ENCODE measurements around the gene GRB7.

The GRB7 gene

DNA sequence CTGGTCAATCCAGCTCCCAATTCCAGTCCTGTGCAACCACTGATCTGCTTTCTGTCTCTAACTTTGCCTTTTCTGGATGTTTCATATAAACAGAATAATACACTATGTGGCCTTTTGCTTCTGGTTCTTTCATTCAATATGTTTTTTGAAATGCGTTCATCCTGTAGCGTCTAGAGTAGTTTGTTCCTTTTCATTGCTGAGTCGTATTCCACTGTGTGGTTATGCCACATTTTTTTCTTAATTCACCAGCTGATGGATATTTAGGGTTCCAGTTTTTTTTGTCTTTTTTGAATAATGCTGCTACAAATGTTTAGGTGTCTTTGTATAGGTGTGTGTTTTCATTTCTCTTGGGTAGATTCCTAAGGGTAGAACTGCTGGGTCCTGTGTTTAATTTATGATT is 5.2 kb upstream of the GRB7 start:
- no peak for ATAC-seq (ENCODE audit: low read depth)
- Mint-ChIP-seq H3K27ac (no peak overlapping the region), H3K9me3 (no peaks in the 10 kb centered on the region), H3K4me1 (peaks cover 17% of the 10 kb centered on the region), H3K36me3 (peaks cover 8% of the 10 kb centered on the region), H3K27me3 (peaks cover 5% of the 10 kb centered on the region), H3K4me3 (peak overlapping the region; percentile 43)
- DNase-seq (ENCODE audit: low spot score in 2 of 2) = no peak

DNA sequence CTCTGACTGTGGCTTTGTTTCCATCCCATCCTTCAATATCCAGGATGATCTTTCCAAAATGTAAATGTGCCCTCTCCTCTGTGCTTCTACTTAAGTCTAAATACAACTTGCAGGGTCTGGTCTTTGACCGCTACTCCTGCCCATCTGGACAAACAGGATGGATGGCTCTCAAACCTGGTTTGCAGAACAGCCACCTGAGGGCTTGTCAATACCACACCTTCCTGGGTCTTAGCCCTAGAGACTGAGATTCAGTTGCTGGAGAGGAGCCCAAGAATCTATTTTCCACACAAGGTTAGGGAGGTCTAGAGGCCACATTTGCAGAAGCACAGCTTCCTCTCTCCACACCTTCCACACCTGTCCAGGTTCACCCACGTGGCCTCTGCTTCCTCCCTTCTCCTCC is 1.9 kb upstream of the GRB7 start:
- no peak for DNase-seq (ENCODE audit: low spot score in 2 of 2)
- H3K9me3 Mint-ChIP-seq = no peaks in the 10 kb centered on the region
- peaks cover 22% of the 10 kb centered on the region for H3K4me1 Mint-ChIP-seq
- ATAC-seq (ENCODE audit: low read depth) = no peak
- no peak overlapping the region for H3K27ac Mint-ChIP-seq
- peaks cover 20% of the 10 kb centered on the region for H3K27me3 Mint-ChIP-seq
- peaks cover 2% of the 10 kb centered on the region for H3K36me3 Mint-ChIP-seq
- H3K4me3 Mint-ChIP-seq = no peak overlapping the region

DNA sequence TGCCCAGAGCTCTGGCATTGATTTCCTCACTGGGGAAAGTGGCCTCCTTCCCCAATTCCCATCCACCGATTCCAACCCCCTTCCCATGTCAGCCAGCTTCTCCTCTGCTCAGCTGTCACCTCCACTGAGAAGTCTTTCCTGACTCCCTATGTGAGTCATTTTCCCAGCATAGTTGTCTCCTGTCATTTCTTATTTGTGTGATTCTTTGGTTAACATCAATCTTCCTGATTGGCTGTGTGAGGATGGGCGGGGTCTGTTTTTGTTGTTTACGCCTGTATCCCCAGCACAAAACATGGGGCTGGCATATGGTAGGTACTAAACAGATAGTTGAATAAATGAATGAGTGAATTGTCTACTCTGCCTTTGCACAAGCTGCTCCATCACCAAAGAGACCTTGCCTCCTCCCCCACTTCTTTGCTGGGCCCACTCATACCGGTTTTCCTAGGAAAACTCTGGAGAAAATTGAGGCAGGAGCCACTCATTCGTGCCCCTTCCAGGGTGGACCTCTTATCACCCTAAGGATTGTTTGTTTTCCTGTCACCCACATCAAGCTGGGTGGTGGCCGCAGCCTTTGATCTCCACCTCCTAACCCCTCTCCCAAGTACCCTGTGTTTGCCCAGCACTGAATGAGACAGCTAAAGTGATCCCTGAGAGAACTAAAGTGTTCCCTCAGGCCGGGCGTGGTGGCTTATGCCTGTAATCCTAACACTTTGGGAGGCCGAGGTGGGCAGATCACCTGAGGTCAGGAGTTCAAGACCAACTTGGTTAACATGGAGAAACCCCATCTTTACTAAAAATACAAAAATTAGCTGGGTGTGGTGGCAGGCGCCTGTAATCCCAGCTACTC is 1.2 kb upstream of the GRB7 start:
- DNase-seq (ENCODE audit: low spot score in 2 of 2) (no peak), ATAC-seq (ENCODE audit: low read depth) (no peak)
- Mint-ChIP-seq H3K36me3 (peaks cover 2% of the 10 kb centered on the region), H3K27me3 (peaks cover 22% of the 10 kb centered on the region), H3K27ac (no peak overlapping the region), H3K4me1 (peaks cover 24% of the 10 kb centered on the region), H3K9me3 (no peaks in the 10 kb centered on the region), H3K4me3 (no peak overlapping the region)

DNA sequence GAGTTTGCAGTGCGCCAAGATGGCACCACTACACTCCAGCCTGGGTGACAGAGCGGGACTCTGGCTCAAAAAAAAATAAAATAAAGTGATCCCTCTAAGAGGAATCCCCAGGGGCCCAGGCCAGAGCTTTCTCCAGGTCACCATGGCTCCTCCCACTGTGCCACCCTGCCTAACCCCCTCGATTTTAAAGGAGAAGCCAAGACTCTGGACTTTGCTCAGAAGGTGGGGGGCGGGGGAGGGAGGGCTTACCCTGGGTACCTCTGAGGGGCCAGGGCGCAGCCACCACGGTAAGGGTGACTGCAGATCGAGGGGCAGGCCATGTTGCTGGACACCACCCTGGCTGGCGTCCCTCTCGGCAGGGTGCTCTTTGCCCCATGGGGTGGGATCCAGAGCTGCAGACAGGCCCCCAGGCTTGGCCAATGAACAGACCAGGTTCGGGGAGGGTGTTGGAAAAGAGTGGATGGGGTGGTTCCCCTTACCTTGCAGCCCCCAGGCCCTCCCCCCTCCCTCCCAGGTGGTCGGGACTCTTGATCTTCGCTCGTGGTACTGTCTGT is 455 bp upstream of the GRB7 start:
- Mint-ChIP-seq H3K36me3 (peaks cover 2% of the 10 kb centered on the region), H3K9me3 (no peaks in the 10 kb centered on the region), H3K4me1 (peaks cover 24% of the 10 kb centered on the region), H3K27ac (no peak overlapping the region), H3K27me3 (peaks cover 22% of the 10 kb centered on the region), H3K4me3 (no peak overlapping the region)
- DNase-seq (ENCODE audit: low spot score in 2 of 2) (no peak), ATAC-seq (ENCODE audit: low read depth) (no peak)

DNA sequence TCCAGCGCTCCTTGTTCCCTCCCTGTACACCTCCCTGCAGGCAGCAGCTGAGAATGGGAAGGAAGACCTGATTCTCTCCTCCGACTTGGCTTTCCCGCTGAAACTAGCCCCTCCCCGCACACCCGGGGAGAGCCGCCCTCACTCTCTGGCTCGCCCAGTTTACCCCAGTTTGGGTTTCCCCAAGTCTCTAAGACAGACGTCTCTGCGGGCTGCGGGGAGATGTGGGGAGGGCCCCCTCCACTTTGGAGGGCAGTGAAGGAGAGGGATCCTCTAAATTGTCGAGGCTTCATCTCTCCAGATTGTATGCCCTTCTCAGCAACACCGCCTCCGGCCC is 797 bp downstream of the GRB7 start:
- peaks cover 24% of the 10 kb centered on the region for H3K4me1 Mint-ChIP-seq
- peak overlapping the region; percentile 88 for H3K4me3 Mint-ChIP-seq
- peak; percentile 29 to 41 for DNase-seq (ENCODE audit: low spot score in 2 of 2)
- H3K27ac Mint-ChIP-seq = peak overlapping the region; percentile 78
- H3K36me3 Mint-ChIP-seq = peaks cover 2% of the 10 kb centered on the region
- peak; percentile 97 for ATAC-seq (ENCODE audit: low read depth)
- no peaks in the 10 kb centered on the region for H3K9me3 Mint-ChIP-seq
- peaks cover 25% of the 10 kb centered on the region for H3K27me3 Mint-ChIP-seq

DNA sequence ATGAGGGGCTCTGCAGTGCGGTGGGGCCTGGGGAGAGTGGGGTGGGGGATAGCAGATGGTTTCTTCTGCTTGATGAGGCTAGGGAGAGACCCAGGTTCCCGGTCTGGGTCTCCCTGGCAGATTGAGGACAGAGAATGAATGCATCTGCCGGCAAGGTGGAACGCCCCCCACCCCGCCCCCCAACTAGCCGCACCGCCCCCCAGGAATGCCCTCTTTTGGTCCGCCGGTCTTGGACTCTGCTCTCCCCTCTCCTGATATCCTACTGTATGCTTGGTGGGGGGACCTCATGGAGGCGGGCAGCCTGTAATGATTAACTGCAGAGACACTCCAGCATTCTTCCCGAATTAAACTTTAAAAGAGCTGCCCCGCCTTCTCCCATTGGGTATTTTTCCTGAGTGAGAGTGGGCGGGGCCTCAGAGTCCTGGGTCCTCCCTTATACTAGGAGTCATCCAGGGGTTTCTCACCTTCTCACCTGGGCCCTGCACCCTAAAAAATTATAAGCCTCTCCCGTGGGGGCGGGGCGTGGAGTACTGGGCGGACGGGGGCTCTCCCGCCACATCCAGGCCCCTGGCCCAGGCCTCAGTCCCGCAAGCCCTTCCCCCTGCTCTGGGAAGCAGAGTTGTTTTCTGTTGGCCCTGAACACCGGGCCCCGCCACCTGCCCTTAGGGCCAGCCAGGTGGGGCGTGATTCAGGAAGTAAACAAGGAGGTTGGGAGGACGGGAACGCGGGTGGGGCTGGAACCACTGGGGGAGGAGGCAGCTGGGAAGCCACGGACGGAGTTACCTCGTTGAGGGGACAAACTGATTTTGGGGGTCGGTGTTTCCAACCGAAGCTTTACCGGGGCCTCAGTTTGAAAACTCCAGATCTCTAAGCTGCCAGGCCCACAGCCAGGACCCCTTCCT is 1.5 kb downstream of the GRB7 start:
- Mint-ChIP-seq H3K4me1 (peaks cover 24% of the 10 kb centered on the region), H3K4me3 (peak overlapping the region; percentile 88), H3K27ac (no peak overlapping the region), H3K27me3 (peaks cover 28% of the 10 kb centered on the region), H3K9me3 (no peaks in the 10 kb centered on the region), H3K36me3 (peaks cover 2% of the 10 kb centered on the region)
- DNase-seq (ENCODE audit: low spot score in 2 of 2) (no peak), ATAC-seq (ENCODE audit: low read depth) (peak; percentile 8)

DNA sequence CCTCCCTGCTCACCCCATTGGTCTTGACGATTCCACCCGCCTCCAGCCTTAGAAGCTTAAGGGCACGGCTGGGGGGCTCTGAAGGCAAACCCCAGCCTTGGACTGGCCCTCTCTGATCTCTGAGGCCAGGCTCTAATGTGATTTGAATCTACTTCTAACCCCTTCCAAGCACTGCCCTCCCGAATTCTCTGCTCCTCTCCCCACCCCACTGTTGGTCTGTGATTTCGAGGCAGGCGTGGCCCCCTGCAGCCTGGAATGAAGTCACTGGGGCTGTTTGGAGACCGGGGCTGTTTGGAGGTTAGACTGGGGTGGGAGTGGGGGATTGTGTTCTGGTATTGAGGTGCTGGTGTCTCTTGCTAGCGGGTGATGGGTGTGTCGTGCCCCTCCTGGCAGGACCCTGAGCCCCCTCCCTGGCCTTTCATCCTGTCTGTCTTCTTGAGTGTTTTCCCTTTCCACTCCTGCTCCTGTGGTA is 2.2 kb downstream of the GRB7 start:
- no peak for DNase-seq (ENCODE audit: low spot score in 2 of 2)
- Mint-ChIP-seq H3K4me3 (peak overlapping the region; percentile 25), H3K27me3 (peaks cover 30% of the 10 kb centered on the region), H3K36me3 (peaks cover 2% of the 10 kb centered on the region), H3K27ac (no peak overlapping the region), H3K4me1 (peaks cover 24% of the 10 kb centered on the region), H3K9me3 (no peaks in the 10 kb centered on the region)
- ATAC-seq (ENCODE audit: low read depth) = no peak

DNA sequence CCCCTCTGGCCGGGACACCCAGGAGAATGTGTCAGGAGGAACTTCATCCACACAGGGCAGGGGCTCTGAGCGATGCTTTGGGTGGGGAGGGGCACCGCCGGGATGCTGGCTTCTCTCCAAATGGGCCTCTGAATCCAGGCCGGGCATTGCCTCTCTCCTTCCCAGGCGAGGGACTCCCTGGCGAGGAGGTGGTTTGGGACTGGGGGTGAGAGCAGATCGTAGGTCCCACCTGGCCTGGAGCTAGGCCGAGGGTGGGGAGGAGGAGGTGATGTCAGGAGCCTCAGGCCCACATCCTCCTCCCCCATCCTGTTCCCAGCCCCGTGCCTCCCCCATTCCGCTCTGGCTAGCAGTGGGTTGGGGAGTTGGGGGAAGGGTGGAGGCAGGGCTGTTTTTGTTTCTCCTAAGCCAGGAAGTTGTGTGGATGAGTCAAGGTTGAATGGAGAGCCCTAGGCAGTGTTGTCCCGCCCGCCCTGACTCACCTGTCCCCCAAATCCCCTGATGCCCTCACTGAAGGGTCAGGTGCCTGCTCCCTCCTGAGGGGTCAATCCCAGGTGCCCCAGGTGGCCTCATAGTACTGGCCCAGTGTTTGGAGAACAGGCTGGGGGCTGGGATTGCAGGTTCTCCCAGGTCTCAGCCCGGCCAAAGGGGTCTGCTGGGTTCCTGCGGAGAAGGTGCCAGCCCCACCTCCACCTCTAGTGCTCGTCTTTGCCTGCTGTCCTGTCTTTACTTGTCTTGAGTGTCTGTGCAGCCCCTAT is 2.8 kb downstream of the GRB7 start:
- Mint-ChIP-seq H3K4me1 (peaks cover 24% of the 10 kb centered on the region), H3K36me3 (peaks cover 2% of the 10 kb centered on the region), H3K4me3 (no peak overlapping the region), H3K27me3 (peaks cover 30% of the 10 kb centered on the region), H3K27ac (no peak overlapping the region), H3K9me3 (no peaks in the 10 kb centered on the region)
- no peak for DNase-seq (ENCODE audit: low spot score in 2 of 2)
- ATAC-seq (ENCODE audit: low read depth) = no peak

DNA sequence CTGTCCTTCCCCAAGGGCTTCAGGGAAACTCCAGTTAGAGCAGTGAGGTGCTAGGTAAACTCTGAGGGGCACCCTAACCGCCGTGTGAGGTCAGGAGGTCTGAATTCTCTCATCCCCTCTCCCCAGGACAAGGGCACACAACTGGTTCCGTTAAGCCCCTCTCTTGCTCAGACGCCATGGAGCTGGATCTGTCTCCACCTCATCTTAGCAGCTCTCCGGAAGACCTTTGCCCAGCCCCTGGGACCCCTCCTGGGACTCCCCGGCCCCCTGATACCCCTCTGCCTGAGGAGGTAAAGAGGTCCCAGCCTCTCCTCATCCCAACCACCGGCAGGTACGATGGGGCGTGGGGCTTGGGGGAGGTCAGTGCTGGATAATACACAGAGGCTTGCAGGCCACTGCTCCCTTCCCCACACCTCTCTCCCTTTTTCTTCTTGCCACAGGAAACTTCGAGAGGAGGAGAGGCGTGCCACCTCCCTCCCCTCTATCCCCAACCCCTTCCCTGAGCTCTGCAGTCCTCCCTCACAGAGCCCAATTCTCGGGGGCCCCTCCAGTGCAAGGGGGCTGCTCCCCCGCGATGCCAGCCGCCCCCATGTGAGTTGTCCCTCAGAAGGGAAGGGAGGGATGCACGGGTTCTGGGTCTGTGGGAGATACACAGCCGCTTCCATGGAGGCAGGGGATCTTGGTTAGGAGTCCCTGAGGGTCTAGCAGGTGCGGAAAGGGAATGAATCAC is 4.6 kb downstream of the GRB7 start:
- DNase-seq (ENCODE audit: low spot score in 2 of 2) (no peak), ATAC-seq (ENCODE audit: low read depth) (no peak)
- no peak overlapping the region for H3K4me3 Mint-ChIP-seq

DNA sequence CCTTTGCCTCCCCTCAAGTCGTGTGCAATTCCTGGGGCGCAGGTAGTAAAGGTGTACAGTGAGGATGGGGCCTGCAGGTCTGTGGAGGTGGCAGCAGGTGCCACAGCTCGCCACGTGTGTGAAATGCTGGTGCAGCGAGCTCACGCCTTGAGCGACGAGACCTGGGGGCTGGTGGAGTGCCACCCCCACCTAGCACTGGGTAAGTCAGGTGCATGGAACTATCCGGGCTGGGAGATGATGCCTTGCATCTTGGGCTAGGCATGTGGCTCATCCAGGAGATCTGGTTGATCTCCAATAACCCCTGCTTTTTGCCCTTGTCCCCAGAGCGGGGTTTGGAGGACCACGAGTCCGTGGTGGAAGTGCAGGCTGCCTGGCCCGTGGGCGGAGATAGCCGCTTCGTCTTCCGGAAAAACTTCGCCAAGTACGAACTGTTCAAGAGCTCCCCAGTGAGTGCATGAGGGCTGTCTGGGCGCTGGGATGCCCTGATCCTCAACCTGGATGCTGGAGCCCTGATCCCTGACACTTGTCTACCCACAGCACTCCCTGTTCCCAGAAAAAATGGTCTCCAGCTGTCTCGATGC is 5.2 kb downstream of the GRB7 start:
- no peak overlapping the region for H3K4me3 Mint-ChIP-seq
- peaks cover 17% of the 10 kb centered on the region for H3K4me1 Mint-ChIP-seq
- no peak for DNase-seq (ENCODE audit: low spot score in 2 of 2)
- ATAC-seq (ENCODE audit: low read depth) = no peak
- peaks cover 2% of the 10 kb centered on the region for H3K36me3 Mint-ChIP-seq
- peaks cover 22% of the 10 kb centered on the region for H3K27me3 Mint-ChIP-seq
- H3K9me3 Mint-ChIP-seq = no peaks in the 10 kb centered on the region
- no peak overlapping the region for H3K27ac Mint-ChIP-seq

More for the DNA sequence above, 4.6 kb downstream of the GRB7 start:
- H3K4me1 Mint-ChIP-seq = peaks cover 20% of the 10 kb centered on the region
- peaks cover 2% of the 10 kb centered on the region for H3K36me3 Mint-ChIP-seq
- H3K9me3 Mint-ChIP-seq = no peaks in the 10 kb centered on the region
- peaks cover 25% of the 10 kb centered on the region for H3K27me3 Mint-ChIP-seq
- no peak overlapping the region for H3K27ac Mint-ChIP-seq

DNA sequence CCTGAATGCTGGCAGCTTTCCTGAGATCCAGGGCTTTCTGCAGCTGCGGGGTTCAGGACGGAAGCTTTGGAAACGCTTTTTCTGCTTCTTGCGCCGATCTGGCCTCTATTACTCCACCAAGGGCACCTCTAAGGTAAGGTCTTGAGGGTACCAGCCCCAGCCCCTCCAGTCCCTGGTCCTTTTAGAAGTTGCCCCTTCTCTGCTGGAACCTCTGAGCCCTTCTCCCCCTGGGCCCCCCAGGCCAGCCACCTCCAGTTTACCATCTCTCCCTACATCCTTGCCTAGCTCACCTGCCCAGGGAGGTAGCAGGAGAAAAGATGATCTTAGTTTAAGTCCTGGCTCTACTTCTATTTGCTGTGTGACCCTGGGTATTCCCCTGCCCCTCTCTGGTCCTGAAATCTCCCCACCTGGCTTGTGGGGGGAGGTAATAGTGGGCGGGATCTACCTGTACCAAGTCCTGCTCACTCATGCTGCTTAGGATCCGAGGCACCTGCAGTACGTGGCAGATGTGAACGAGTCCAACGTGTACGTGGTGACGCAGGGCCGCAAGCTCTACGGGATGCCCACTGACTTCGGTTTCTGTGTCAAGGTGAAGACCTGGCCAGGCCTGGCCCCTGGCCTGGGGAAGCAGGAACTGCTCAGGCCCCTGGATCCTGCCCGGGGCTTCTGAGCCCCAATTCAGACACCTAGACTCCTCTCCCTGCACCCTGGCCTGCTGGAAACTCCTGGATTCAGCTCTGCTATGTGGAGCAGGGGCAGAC is 6.5 kb downstream of the GRB7 start:
- no peak overlapping the region for H3K27ac Mint-ChIP-seq
- H3K4me3 Mint-ChIP-seq = no peak overlapping the region
- peaks cover 9% of the 10 kb centered on the region for H3K4me1 Mint-ChIP-seq
- no peaks in the 10 kb centered on the region for H3K36me3 Mint-ChIP-seq
- DNase-seq (ENCODE audit: low spot score in 2 of 2) = no peak
- H3K9me3 Mint-ChIP-seq = no peaks in the 10 kb centered on the region
- no peak for ATAC-seq (ENCODE audit: low read depth)
- peaks cover 16% of the 10 kb centered on the region for H3K27me3 Mint-ChIP-seq

DNA sequence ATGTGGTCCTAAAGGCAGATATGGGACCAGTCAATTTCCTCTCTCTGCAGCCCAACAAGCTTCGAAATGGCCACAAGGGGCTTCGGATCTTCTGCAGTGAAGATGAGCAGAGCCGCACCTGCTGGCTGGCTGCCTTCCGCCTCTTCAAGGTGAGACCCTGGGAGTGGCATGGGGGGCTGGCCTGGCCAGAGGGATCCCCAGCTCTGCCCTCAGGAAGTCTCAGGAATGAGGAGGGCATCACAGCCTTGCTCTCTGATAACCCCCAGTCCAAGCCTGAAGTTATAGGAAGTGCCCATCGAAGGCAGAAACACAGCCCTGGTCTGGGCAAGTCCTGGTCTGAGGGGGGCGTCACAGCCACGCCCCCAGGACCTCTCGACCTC is 7.1 kb downstream of the GRB7 start:
- Mint-ChIP-seq H3K9me3 (no peaks in the 10 kb centered on the region), H3K27me3 (peaks cover 14% of the 10 kb centered on the region), H3K36me3 (no peaks in the 10 kb centered on the region), H3K4me3 (no peak overlapping the region), H3K4me1 (peaks cover 5% of the 10 kb centered on the region), H3K27ac (no peak overlapping the region)
- DNase-seq (ENCODE audit: low spot score in 2 of 2) = no peak
- ATAC-seq (ENCODE audit: low read depth) = no peak
